Vagina (tissue), 2 donors: ENCODE results near the gene CRTC3.

Source experiments
- POLR2A ChIP-seq, 2 donors: fragments of 450-650 bp; IDR thresholded peaks; one replicate each; pipeline ENCODE4 v1.6.1; 2017; ENCODE audit warnings: antibody characterized with exemption in 2 of 2, mild to moderate bottlenecking in 2 of 2, moderate library complexity in 2 of 2
- TF ChIP-seq, protein P1 (sequence below), 3 experiments: fragments of 450-650 bp in 2 of 3; fragments of 200-600 bp in 1 of 3; sonication (generic) in 1 of 3; IDR thresholded peaks; one replicate each; pipeline ENCODE4 v1.5.1; 2017 to 2019; ENCODE audit warnings: antibody characterized with exemption in 3 of 3, mild to moderate bottlenecking in 2 of 3, moderate library complexity in 2 of 3

DNA sequence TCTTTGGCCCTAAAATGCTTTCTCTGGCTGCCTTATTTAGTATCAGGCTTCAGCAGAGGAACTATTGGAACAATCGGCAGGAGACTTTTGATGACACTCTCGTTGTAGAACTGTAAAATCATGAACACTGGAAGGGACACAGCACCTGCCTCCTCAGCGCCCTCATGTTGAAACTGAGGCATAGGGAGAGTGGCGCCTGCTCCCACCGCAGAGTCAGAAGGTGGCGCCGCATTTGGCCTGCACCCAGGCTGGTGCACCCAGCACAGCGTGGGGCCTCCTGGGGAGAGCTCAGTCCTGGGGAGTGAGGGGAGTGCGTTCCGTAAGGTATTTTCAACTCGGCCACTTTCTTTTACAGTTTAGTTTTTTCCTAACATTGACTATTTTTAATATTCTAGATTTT, 109.2 kb downstream of the CRTC3 start:
- TF ChIP-seq, protein P1, sequence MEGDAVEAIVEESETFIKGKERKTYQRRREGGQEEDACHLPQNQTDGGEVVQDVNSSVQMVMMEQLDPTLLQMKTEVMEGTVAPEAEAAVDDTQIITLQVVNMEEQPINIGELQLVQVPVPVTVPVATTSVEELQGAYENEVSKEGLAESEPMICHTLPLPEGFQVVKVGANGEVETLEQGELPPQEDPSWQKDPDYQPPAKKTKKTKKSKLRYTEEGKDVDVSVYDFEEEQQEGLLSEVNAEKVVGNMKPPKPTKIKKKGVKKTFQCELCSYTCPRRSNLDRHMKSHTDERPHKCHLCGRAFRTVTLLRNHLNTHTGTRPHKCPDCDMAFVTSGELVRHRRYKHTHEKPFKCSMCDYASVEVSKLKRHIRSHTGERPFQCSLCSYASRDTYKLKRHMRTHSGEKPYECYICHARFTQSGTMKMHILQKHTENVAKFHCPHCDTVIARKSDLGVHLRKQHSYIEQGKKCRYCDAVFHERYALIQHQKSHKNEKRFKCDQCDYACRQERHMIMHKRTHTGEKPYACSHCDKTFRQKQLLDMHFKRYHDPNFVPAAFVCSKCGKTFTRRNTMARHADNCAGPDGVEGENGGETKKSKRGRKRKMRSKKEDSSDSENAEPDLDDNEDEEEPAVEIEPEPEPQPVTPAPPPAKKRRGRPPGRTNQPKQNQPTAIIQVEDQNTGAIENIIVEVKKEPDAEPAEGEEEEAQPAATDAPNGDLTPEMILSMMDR (IDR thresholded peaks at IDR 0.05) = no peak
- no peak for TF ChIP-seq POLR2A (IDR thresholded peaks at IDR 0.05)
